Measurements from ENCODE around the gene GSE1.

Gene GSE1

DNA sequence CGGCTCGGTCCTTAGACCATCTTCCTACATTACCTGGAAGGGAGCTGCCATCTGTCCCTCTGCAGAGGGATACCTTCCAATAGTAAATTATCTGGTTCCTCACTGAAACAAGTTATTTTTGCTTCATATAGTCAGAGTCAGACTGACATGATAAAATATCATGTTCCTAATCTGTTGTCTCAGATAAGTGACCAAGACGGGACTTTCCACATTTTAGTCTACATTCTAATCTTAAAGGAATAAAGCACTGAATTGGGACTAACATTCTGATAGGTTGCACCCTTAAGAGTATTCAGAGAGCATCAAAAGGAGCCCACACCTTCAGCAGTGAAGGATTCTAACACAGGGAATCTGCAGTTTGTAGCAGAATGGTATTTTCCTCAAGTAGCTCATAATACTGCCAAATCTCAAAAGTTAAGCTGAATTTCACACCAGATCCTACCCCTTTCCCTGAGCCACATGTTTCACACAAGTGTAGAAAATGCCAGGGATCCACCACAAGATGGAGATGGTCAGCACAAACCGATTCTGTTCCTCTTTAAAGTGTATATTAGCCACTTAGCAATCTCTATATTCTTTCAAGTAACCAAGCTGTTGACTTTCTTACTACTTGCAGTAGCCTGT is 62.2 kb downstream of the GSE1 start:
- no peak for DNase-seq (ENCODE audit: low read depth in 2 of 2)

GRCh38 chr16:85676466-85676865 is 63.3 kb downstream of the GSE1 start:
- DNase-seq (ENCODE audit: low read depth in 2 of 2): no peak

GRCh38 chr16:85677383-85677967 is 64.4 kb downstream of the GSE1 start:
- DNase-seq (ENCODE audit: low read depth in 2 of 2): no peak

DNA sequence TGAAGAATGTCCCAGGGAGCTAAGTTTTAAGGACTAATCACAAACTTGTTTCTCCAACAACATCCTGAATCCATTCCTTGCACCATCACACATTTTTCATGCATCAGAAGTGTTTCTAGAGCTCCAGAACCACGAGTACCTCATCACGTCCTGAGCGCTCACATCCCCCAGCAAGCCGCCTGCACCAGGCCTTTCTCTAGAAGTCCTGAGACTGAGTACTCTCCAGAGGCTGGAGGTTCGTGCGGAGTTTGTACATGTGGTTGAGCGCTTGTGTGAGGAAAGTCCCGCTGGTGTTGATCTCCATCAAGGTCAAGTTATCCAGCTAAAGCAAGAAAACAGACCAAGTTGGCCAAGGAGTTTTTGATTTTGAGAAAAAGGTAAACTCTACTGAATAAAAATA is 64.9 kb downstream of the GSE1 start:
- DNase-seq (ENCODE audit: low read depth in 2 of 2): no peak

DNA sequence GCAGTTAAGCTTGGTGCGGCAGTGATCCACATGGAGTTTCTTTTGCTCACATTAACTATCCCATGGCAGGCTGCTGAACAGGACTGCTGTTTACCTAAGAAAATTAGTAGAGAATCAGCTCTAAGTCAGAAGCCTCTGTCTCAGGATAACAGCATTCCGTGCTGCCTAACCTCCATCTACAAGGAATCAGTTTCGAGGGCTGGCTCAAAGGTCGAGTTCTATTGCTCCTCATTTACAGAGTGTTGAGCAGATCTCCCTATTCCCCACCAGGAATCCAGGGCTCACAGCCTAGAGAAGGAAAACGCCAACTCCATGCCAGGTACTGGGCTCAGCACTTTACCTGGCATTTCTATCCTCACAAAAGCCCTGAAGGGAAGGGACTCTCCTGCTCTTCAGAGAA is 65.7 kb downstream of the GSE1 start:
- DNase-seq (ENCODE audit: low read depth in 2 of 2): no peak

DNA sequence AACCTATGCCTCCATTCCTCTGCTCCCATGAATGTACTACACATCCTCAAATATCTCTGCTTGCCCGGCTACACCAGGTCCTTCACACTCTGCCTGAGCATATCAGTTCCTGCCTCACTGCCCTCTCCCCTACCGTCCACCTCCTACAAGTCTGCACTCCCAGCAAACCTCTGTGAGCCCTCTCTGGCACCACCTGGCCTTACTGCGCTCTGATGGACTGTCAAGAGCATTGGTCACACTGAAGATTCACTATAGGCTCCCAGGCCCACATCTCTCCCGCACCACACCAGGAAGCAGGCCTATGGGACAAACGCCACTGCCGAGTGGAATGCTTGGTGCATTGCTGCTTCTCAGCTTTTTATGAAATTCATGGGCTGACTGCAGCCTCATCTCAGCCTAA is 66.7 kb downstream of the GSE1 start:
- DNase-seq (ENCODE audit: low read depth in 2 of 2): no peak

- no peak for DNase-seq (ENCODE audit: low read depth in 2 of 2)
These were observed 67.3 kb downstream of the GSE1 start for GRCh38 chr16:85680352-85680944.

DNA sequence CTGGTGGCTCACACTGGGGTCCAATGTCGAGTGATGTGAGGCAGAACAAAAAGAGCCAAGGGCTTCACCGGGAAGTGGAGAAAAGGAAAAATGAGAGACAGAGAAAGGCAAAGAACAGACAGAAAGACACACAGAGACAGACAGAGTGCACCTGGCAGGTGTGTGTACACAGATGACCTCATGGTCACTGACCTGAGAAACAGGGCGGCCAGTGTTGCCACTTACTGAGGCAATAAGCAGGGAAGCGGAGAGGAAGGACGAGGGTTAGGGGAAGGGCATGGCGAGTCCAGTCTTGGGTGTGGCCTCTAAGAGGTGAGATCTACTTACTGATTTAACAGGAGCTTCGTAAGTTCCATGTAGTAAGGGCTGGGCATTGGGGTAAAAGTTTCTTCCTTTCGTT is 68.1 kb downstream of the GSE1 start:
- DNase-seq (ENCODE audit: low read depth in 2 of 2): no peak

GRCh38 chr16:85682516-85682915 is 69.4 kb downstream of the GSE1 start:
- DNase-seq (ENCODE audit: low read depth in 2 of 2): no peak

GRCh38 chr16:85683363-85683762 is 70.2 kb downstream of the GSE1 start:
- DNase-seq (ENCODE audit: low read depth in 2 of 2): no peak

- DNase-seq (ENCODE audit: low read depth in 2 of 2): no peak
These were observed 72.1 kb downstream of the GSE1 start for GRCh38 chr16:85685251-85685650.

GRCh38 chr16:85686912-85687591 is 73.9 kb downstream of the GSE1 start:
- DNase-seq (ENCODE audit: low read depth in 2 of 2): peak; percentile 21 to 32

- peak in 1 of 2 donors; percentile 9 for DNase-seq (ENCODE audit: low read depth in 2 of 2)
These were observed 74.7 kb downstream of the GSE1 start for GRCh38 chr16:85687651-85688471.

DNA sequence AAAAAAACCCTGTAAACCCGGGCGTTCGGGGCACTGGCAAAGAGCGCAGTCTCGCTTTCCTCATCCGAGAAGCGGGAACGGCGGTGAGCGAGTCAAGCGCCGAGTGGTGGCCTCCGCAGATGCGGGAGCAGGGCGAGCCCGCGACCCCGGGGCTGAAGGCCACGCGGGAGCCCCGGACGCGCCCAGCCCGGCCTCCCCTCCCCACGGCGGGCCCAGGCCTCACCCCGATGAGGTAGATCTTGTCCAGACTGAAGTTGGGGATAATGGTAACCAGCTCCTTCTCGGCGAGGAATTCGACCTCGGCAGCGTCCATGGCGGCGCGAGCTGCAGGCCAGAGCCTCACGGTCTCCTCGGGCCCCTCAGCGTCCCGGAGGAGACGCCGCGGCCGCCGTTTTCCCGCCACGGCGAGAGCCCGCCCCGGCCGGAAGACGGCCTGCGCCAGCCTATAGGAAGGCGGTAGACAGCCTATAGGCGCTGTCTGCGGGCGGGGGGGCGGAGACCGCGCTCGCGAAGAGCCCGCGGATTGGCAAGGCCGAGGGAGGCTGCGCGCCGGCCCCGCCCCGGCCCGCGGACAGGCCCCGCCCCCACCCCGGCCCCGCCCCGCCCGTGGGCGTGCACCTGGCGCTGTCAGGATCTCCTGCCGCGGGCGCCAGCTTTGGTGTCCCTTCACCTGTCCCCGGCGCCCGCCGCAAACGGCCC is 75.6 kb downstream of the GSE1 start, which contains the start of gene GINS2:
Gene GINS2, minus strand, starts transcription at position 369 of the 699 bp plus-strand sequence. Its CDS starts 56 bp downstream, at position 313.
- peak; percentile 86 to 91 for DNase-seq (ENCODE audit: low read depth in 2 of 2)

DNA sequence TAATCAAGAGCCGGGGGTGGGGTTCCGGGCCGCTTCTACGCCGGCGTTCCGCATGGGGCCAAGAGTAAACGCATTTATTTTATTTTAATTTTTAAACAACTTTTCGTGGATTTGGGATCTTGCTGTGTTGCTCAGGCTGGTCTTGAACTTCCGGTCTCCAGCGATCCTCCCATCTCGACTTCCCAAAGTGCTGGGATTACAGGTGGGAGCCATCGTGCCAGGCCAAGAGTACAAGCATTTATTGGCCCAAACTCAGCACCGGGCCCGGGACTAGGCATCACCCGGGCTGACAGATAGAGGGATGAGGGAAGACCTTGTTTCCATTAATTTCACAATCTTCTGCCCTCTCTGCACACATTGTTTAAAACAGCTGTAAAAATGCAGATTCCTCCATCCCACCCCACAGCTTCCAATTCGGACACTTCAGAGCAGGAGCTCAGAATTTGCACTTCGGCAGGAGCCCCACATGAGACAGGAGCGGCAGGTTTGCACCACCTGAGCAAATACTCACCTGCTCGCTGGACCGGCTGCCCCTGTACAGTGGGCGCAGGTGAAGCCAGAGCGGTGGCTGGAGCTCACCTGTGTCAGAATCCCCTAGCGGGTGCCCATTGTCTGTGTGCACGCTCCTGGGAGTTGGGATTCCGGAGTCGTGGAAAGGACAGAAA is 76.3 kb downstream of the GSE1 start:
- DNase-seq (ENCODE audit: low read depth in 2 of 2): no peak

GRCh38 chr16:85689950-85690320 is 76.8 kb downstream of the GSE1 start:
- DNase-seq (ENCODE audit: low read depth in 2 of 2): no peak

DNA sequence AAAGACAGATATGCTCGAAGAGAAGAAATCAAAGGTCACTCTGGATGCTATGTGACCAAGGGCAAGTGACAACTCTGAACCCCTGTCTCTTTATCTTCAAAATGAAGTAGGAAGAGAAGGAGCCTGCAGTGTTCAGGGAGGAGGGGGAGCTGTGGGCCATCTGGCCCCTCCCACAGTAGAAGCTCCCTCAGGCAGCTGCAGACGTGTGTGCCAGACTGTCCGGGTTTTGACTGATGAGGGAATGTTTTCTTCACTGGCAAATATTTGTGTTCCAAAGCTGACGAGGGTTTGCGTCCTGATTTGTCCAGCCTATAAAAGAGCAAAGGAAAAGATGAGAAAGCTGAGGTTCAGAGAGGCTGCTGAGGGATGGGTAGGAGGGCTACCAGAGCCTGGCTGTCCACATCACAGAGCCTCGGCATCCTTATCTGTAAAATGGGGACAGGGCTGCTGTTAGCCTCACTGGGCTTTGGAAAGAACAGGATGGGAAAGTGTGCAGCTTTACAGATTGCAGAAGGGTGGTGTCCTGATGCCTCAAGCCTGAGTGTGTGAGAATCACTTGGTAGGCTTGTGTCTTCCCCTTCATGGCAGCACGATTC is 77.4 kb downstream of the GSE1 start:
- DNase-seq (ENCODE audit: low read depth in 2 of 2): no peak

DNA sequence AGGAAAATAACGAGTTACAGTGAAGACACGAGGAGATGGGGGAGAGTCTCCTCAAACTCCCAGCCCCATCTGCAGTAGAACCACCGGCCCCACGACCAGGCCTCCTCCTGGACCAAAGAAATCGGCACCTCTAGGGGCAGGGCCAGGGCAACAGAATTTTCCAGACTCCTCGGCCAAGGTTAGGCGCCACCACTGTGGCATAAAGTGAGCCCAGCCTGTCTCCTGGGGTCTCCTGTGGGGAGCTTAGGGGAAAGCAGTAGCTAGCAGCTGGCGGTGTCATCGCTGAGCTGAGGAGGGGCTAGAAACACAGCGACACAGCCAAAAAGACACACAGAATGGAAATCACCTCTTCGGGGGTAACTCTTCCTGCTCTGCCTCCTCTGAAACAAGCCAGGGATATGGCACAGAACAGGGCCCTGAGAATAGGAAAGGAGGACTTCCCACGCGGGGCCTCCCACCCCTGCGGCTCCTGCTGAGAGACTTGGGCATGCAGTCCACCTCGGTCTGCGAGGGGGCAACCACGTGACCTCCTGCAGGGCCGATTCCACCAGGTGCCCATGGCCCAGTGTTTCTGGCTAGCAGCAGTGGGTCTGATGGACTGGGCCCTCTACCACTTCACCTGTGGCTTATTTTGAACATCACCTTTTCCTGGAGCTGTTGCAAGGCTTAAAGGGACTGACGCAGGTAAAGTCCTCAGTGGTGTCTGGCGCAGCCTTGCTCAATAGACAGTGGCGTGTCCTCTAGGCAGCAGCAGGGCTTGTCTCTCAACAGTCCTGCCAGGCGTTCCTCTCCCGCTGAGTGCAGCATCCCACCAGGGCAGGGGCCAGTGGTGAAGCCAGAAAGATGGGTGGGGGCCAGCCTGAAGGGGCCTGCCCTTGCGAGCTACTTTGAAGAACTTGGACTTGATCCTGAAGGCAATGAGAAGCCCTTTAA is 82.3 kb downstream of the GSE1 start:
- DNase-seq (ENCODE audit: low read depth in 2 of 2): no peak

GRCh38 chr16:85696781-85697180 is 83.7 kb downstream of the GSE1 start:
- no peak for DNase-seq (ENCODE audit: low read depth in 2 of 2)

All from stimulated activated CD4-positive, alpha-beta T cell treated with anti-CD3 and anti-CD28 coated beads, Interleukin-15, amount 100 ng/mL, for 48 hours (primary cell).